ENCODE results near the gene MAML2.

Gene MAML2

GRCh38 chr11:96151501-96151900 lies 191.5 kb downstream of the MAML2 start:
- no peak for DNase-seq (ENCODE audit: low read depth)
- TF ChIP-seq CTCF (IDR thresholded peaks at IDR 0.05; ENCODE audit: low read depth, low read length, missing control alignments): no peak
- H3K4me3 ChIP-seq (ENCODE audit: low read depth, low read length): no peak overlapping the region

- no peak for TF ChIP-seq CTCF (IDR thresholded peaks at IDR 0.05; ENCODE audit: low read depth, low read length, missing control alignments)
- H3K4me3 ChIP-seq (ENCODE audit: low read depth, low read length): no peak overlapping the region
- DNase-seq (ENCODE audit: low read depth): no peak
Observed at GRCh38 chr11:96150609-96151008, 192.4 kb downstream of the MAML2 start.

- no peak for TF ChIP-seq CTCF (IDR thresholded peaks at IDR 0.05; ENCODE audit: low read depth, low read length, missing control alignments)
- no peak for DNase-seq (ENCODE audit: low read depth)
- H3K4me3 ChIP-seq (ENCODE audit: low read depth, low read length): no peak overlapping the region
Observed at GRCh38 chr11:96149743-96150555, 193.0 kb downstream of the MAML2 start.

GRCh38 chr11:96147906-96148486 lies 195.0 kb downstream of the MAML2 start:
- no peak for TF ChIP-seq CTCF (IDR thresholded peaks at IDR 0.05; ENCODE audit: low read depth, low read length, missing control alignments)
- no peak overlapping the region for H3K4me3 ChIP-seq (ENCODE audit: low read depth, low read length)
- no peak for DNase-seq (ENCODE audit: low read depth)

GRCh38 chr11:96147186-96147585 lies 195.8 kb downstream of the MAML2 start:
- DNase-seq (ENCODE audit: low read depth): no peak
- H3K4me3 ChIP-seq (ENCODE audit: low read depth, low read length): no peak overlapping the region
- TF ChIP-seq CTCF (IDR thresholded peaks at IDR 0.05; ENCODE audit: low read depth, low read length, missing control alignments): no peak

GRCh38 chr11:96146765-96147164 lies 196.2 kb downstream of the MAML2 start:
- TF ChIP-seq CTCF (IDR thresholded peaks at IDR 0.05; ENCODE audit: low read depth, low read length, missing control alignments): no peak
- DNase-seq (ENCODE audit: low read depth): no peak
- H3K4me3 ChIP-seq (ENCODE audit: low read depth, low read length): no peak overlapping the region

All from GM12864 (cell line).